GM21515 (cell line): ENCODE measurements around the gene DBN1.
"Not testable (repeated sequence)": the region's sequence is repeated elsewhere in the genome, so short reads cannot be mapped to it uniquely, and the experiment has no call there.

Source experiments
- ATAC-seq: cut with Tn5 transposase; IDR thresholded peaks from one replicate; pipeline ENCODE4 v1.9.1; 2021; ENCODE audit not compliant: unreplicated experiment

Gene DBN1

DNA sequence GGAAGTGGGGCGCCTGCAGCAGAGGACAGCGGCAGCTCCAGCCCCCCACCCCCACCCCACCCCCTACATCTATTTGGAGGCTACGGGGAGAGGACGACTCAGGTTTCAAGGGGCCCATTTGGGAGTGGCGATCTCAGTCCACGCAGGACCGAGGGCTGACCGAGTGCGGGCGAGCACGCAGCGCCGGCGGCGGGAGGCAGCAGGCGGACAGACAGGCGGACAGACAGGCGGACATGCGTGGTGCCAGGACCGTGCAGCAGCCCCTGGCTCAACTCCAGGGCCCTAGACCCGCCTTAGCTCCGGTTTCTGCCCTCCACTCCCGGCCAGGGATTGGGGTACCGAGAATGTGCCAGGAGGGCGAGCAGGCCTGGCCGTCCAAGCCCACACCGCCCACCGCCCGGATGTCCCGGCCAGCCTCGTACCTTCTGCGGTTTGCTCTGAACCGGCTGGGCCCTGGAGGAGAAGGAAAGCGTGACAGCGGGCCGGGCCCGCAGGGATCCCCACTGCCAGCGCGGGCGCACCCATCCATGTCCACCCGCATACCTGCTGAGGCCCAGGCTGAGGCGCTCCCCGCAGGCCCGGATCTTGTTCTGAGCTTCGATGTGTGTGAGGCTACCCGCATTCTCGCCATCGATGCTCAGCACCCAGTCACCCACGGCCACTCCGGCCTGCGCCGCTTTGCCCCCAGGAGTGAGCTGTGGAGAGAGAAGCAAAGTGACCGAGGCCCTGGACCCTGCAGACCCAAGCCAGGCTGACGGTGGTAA, 18.7 kb upstream of the DBN1 start:
- ATAC-seq = no peak

- no peak for ATAC-seq
Observed at GRCh38 chr5:177491429-177491945, 18.1 kb upstream of the DBN1 start.

GRCh38 chr5:177490992-177491391, 17.6 kb upstream of the DBN1 start:
- ATAC-seq = no peak

DNA sequence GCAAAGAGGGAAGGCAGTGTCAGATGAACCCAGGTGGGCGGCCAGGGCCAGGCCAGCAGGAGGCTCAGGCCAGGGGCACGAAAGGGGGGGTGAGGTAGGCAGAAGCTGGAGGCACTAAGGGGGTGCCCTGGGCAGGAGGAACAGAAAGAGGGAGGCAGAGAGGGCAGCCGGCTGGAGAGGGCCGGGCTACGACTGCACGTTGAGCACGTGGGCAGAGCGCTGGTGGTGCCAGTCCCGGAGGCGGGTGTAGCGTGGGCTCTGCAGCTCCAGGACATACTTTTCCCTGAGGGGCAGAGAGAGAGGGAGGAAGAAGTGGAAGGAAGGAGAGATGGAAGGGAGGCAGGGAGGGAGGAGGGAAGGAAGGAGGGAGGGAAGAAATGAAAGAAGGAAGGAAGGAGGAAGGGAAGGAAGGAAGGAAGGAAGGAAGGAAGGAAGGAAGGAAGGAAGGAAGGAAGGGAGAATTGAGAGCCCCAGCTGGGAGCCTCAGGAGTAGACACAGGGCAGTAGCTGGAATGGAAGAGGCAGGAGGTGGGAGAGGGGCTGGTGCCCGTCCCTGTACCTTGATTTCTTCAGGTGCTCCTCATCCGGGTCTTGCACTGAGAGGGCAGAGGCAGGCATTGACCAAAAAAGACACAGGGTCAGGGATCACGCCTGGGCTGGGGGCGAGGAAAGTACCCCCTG, 17.0 kb upstream of the DBN1 start:
- no peak for ATAC-seq

DNA sequence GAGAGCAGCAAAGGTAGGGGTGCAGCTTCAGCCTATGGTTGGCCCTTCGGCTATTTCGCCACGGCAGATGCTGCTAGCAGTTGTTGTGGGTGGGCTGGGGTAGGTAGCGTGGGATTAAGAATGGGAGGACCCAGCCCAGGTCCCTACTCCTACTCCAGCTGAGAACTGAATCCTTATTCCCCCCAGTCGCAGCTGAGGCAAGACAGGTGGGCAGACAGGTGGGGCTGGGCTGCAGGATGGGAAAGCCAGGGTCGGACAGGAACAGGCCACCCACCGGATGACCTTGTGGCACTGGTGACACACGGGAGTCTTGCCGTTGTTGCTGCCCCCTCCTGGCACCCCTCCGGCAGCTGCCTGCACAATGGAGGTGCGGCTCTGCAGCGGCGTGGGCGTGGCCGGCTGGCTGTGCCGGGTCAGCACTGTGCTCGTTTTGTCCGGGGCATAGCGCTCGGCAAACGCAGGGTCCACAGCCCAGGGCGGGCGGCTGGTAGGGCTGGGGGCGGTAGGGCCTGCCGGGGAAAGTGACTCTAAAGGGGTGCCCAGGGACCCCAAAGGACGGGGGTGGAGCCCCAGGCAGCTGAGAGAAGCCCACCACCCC, 15.8 kb upstream of the DBN1 start:
- ATAC-seq = no peak

DNA sequence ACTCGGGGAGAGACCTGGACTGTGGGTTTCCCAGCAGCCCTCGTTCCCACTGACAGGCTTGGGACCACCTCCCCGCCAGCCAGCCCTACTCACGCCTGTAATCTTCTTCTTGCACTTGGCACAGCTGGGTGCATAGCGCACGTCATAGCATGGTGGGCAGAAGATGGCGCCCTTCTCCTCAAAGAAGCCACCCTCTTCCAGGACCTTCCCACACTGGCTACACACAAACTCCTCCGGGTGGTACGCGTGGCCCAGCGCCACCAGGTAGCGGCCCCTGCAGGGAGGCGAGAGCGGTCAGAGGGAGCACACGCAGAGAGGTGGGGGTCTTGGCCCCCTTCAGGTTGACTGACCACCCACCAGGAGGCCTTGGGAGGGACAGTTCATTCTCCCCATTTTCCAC, 14.5 kb upstream of the DBN1 start:
- ATAC-seq = no peak

DNA sequence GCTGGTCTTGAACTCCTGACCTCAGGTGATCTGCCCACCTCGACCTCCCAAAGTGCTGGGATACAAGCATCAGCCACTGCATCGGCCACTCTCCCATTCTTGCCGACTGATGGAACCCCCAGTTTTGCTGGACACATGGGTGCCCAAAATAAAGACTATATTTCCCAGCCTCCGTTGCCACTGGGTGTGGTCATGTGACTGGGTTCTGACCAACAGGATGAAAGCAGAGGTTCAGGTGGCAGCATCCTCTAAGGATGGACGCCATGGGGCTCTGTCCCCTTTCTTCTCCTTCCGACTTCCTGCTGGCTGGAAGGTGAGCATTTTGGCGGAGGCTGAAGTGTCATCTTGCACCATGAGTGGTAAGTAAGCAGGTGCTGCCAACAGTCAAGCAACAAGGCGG, 13.7 kb upstream of the DBN1 start:
- no peak for ATAC-seq

DNA sequence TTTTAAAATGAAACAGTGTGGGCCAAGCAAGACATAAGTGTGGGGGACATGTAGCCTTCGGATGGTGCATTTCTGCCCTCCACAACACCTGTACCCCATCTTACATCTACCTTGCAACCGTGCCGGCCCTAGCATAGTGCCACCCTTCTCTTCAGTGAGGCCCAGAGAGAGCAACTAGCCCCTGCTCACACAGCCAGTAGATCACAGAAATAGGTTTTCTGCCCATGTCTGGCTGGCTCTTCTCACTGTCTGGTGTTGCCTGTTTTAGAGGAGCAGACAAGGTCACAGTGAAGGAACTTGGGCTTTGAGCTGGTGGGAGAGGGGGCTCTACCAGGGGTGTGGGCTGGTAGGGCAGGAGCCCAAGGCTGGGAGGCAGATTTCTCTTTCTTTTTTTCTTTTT, 12.8 kb upstream of the DBN1 start:
- no peak for ATAC-seq

GRCh38 chr5:177485753-177486152, 12.3 kb upstream of the DBN1 start:
- not testable (repeated sequence) for ATAC-seq

DNA sequence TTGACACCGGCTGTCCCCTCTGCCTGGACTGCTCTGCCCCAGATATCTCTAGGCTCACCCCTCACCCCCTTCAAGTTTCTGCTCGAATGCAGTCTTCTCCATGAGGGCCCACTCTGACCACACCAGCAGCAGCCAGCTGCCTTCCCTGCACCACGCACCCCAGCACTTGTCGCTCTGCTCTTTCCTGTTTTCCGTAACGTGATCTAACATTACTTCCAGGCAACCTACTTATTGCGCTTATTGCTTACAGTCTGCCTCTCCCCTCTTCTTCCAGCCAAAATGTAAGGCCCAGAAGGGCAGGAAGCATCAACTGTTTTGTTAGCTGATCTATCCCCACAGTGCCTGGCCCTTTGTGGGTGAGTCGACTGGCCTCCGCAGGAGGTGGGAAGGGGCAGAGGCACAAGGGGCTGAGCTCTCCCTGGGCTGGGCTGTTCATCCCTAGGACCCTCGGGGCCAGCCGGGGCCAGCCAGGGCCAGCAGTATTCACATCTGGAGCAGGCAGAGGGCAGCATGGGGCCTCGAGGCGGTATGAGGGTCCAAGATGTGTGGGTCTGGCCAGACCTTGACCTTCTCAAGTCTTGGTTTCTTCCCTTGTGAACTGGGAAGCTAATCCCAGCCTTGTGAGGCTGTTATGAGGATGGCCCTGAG, 11.6 kb upstream of the DBN1 start:
- ATAC-seq = no peak

DNA sequence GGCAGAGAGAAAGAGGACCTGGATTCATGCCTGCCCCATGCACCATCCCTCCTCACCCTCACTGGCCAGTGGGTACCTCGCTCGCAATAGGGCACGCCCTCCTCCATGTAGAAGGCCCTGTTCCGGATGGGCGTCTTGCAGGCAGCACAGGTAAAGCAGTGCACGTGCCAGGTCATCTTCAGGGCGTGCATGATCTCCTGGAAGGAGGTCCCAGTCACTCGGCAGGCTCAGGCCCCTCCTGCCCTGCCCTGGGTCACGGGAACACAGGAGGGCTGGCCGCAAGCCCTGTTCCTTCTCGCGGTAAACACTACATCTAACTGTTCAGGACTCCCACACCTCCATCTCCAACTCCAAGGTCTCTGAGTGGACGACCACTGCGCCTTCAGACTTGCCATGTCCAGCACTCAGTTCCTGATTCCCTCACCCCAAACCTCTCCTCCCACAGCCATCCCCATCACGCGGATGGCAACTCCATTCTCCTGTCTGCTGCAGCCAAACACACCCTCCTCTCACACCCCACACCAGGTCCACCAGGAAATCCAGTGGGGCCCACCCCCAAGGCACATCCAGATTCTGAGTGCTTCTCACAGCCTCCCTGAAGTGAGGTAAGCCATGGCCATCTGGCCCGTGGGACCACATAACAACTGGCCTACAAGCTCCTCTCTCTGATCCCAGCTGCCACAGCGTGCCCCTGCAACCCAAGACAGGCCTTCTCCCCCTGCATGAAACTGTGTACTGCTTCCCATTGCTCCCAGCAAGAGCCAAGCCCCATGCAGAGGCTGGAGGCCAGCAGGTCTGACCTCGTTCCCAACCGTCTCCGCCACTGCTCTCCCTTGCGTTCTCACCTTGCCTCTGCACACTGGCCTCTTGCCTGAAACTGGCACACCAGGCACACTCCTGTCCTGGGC, 10.8 kb upstream of the DBN1 start:
- no peak for ATAC-seq

DNA sequence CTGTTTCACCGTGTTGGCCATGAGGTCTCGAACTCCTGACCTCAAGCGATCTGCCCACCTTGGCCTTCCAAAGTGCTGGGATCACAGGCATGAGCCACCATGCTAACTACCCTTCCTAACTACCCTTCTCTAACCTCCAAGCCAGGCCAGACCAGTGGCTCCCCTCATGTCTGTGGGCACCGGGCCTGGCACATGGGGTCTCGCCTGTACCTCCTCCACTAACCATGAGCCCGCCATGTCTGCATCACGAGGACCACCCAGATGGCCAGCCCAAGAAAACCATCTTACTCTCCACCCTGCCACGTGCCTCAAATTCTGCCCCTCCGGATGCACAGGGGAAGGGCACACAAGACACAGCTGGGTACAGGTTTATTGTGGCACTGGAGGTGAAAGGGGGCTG, 9.6 kb upstream of the DBN1 start:
- ATAC-seq = no peak

GRCh38 chr5:177482359-177482795, 8.9 kb upstream of the DBN1 start:
- no peak for ATAC-seq

- ATAC-seq = no peak
Observed at GRCh38 chr5:177479774-177480173, 6.3 kb upstream of the DBN1 start.

DNA sequence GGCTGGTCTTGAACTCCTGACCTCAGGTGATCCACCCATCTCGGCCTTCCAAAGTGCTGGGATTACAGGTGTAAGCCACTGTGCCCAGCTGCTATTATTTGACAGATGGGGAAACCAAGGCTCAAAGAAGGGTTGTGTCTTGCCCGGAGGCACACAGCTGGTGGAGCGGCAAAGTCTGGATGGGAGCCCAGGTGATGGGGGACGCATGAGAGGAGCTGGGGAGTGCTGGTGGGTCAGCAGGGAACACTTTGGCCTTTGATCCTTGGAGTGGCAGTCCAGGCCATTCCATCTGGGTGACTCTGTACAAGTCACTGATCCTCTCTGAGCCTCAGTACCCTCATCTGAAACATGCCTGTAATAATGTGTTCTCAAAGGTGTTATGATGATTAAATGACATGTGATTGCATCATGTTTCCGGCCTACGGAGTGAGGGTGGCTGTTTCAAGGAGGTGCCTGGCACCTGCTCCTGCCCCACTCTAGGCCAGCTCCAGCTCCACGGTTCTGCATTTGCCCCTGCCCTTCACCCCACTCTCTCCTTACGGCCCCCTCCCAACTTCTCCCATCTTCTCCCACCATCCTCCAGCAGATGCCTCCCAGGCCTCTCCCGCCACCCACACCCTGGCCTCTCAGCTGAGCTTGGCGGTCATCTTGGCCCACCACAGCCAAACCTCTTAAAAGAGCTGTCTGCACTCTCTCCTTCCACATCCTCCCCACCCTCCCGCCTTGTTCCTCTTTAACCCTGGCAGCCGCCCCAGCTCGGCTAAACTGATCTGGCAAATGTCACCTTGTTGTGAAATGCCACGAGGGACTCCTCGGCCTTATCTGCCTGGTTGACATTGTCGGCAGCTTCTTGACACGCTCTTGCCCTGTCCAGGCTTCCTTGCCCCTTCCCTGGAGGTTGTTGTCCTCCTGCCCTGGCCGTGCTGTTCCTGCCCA, 5.5 kb upstream of the DBN1 start:
- ATAC-seq = no peak

DNA sequence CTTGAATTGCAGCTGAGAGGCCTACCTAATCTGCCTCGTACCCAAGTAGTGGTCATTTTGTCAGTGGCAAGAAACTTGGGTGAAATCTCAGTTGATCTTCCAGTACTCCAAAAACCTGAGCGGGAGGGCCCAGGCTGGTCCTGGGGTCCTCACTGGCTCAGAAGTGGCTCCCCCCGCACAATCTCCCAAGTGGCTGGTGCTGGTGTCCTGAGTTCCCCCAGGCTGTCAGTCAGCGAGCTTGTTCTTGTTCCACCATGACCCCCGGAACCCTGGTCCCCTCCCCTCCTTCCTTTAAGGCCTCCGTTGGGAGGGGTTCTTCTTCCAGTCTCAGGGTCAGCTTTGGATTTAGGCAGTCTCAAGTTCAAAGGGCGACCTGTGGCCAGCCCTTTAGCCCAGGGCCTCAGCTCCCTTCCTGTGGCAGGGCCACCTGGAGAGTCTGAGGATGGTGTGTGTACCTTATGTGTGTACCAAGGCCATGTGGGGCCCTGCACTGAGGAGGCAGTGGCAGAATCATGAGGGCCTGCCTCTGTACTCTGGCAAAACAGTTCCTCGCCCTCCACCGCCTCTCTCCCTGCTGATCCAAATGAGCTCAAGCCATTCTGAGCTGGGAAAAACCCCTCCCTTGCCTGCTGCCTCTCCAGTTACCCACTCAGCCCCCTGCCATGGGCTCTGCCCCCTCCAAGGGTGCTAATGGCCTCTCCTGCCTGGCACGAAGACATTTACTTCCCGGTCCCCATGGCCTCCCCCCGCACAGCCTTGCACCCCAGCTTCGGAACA, 4.5 kb upstream of the DBN1 start:
- no peak for ATAC-seq

- ATAC-seq = no peak
Observed at GRCh38 chr5:177476531-177477233, 3.2 kb upstream of the DBN1 start.
